Stimulated activated CD4-positive, alpha-beta T cell treated with anti-CD3 and anti-CD28 coated beads, Interleukin-2, amount 100 ng/mL, for 4 hours (primary cell): Measurements from ENCODE around the gene ATM.
"Not testable (repeated sequence)": the region's sequence is repeated elsewhere in the genome, so short reads cannot be mapped to it uniquely, and the experiment has no call there.

Source experiments
- DNase-seq: peaks from one replicate; pipeline ENCODE4 v3.0.0-alpha.2; 2020; ENCODE audit warnings: low read depth

The ATM gene

GRCh38 chr11:108278954-108279353, 56.1 kb downstream of the ATM start:
- no peak for DNase-seq

- DNase-seq: no peak
Observed at GRCh38 chr11:108286370-108286769, 63.5 kb downstream of the ATM start.

GRCh38 chr11:108286956-108287355, 64.1 kb downstream of the ATM start:
- DNase-seq: no peak

GRCh38 chr11:108289066-108289465, 66.2 kb downstream of the ATM start:
- not testable (repeated sequence) for DNase-seq

- no peak for DNase-seq
Observed at GRCh38 chr11:108289699-108290098, 66.8 kb downstream of the ATM start.

- DNase-seq: no peak
Observed at GRCh38 chr11:108293229-108293628, 70.4 kb downstream of the ATM start.

- no peak for DNase-seq
Observed at GRCh38 chr11:108302121-108302785, 79.4 kb downstream of the ATM start.

GRCh38 chr11:108307751-108308150, 84.9 kb downstream of the ATM start:
- no peak for DNase-seq

- DNase-seq: no peak
Observed at GRCh38 chr11:108313444-108313843, 90.6 kb downstream of the ATM start.

- no peak for DNase-seq
Observed at GRCh38 chr11:108316061-108316460, 93.2 kb downstream of the ATM start.

- DNase-seq: no peak
Observed at GRCh38 chr11:108319541-108320145, 96.8 kb downstream of the ATM start.

- no peak for DNase-seq
Observed at GRCh38 chr11:108322666-108323065, 99.8 kb downstream of the ATM start.

- DNase-seq: no peak
Observed at GRCh38 chr11:108324587-108324986, 101.7 kb downstream of the ATM start.

- DNase-seq: no peak
Observed at GRCh38 chr11:108333403-108333899, 110.6 kb downstream of the ATM start.

- DNase-seq: no peak
Observed at GRCh38 chr11:108338750-108339149, 115.9 kb downstream of the ATM start.

GRCh38 chr11:108340973-108341372, 118.1 kb downstream of the ATM start:
- DNase-seq: no peak

GRCh38 chr11:108341654-108342053, 118.8 kb downstream of the ATM start:
- DNase-seq: no peak

GRCh38 chr11:108343714-108344113, 120.8 kb downstream of the ATM start:
- no peak for DNase-seq

- no peak for DNase-seq
Observed at GRCh38 chr11:108345767-108346166, 122.9 kb downstream of the ATM start.

GRCh38 chr11:108346451-108346850, 123.6 kb downstream of the ATM start:
- no peak for DNase-seq

- no peak for DNase-seq
Observed at GRCh38 chr11:108351468-108351867, 128.6 kb downstream of the ATM start.

- DNase-seq: no peak
Observed at GRCh38 chr11:108364159-108364558, 141.3 kb downstream of the ATM start.

- no peak for DNase-seq
Observed at GRCh38 chr11:108368134-108368533, 145.3 kb downstream of the ATM start.

- DNase-seq: no peak
Observed at GRCh38 chr11:108369064-108369463, 146.2 kb downstream of the ATM start.
